ENCODE measurements around the gene TAP2.

DNA sequence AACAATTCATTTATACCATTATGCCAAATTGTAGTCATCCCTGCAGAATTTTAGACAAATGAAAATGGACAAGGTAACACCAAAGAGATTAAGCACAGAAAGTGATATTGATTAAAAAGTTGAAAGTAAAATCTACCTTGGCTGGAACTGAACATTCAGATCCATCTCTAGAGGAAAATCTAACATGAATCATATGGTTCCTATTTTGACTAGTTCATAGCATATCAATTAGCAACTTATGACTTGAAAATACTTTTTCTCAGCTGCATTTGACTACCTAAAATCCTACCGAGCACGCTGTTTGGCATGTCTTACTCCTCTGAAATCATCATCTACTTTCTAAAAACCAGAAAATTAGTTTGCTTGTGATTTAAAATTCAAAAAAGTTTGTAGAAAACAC is 38.1 kb upstream of the TAP2 start:
- no peak for TF ChIP-seq RAD21 (IDR thresholded peaks at IDR 0.05; ENCODE audit: low read length)
- TF ChIP-seq, protein P1, sequence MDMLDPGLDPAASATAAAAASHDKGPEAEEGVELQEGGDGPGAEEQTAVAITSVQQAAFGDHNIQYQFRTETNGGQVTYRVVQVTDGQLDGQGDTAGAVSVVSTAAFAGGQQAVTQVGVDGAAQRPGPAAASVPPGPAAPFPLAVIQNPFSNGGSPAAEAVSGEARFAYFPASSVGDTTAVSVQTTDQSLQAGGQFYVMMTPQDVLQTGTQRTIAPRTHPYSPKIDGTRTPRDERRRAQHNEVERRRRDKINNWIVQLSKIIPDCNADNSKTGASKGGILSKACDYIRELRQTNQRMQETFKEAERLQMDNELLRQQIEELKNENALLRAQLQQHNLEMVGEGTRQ (IDR thresholded peaks at IDR 0.05; ENCODE audit: borderline replicate concordance, low read depth, low read length): no peak
- TF ChIP-seq, protein P2, sequence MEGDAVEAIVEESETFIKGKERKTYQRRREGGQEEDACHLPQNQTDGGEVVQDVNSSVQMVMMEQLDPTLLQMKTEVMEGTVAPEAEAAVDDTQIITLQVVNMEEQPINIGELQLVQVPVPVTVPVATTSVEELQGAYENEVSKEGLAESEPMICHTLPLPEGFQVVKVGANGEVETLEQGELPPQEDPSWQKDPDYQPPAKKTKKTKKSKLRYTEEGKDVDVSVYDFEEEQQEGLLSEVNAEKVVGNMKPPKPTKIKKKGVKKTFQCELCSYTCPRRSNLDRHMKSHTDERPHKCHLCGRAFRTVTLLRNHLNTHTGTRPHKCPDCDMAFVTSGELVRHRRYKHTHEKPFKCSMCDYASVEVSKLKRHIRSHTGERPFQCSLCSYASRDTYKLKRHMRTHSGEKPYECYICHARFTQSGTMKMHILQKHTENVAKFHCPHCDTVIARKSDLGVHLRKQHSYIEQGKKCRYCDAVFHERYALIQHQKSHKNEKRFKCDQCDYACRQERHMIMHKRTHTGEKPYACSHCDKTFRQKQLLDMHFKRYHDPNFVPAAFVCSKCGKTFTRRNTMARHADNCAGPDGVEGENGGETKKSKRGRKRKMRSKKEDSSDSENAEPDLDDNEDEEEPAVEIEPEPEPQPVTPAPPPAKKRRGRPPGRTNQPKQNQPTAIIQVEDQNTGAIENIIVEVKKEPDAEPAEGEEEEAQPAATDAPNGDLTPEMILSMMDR (IDR thresholded peaks at IDR 0.05): no peak
- no peak for TF ChIP-seq FOSL2 (IDR thresholded peaks at IDR 0.05; ENCODE audit: borderline replicate concordance, low read depth)
- TF ChIP-seq, protein P3, sequence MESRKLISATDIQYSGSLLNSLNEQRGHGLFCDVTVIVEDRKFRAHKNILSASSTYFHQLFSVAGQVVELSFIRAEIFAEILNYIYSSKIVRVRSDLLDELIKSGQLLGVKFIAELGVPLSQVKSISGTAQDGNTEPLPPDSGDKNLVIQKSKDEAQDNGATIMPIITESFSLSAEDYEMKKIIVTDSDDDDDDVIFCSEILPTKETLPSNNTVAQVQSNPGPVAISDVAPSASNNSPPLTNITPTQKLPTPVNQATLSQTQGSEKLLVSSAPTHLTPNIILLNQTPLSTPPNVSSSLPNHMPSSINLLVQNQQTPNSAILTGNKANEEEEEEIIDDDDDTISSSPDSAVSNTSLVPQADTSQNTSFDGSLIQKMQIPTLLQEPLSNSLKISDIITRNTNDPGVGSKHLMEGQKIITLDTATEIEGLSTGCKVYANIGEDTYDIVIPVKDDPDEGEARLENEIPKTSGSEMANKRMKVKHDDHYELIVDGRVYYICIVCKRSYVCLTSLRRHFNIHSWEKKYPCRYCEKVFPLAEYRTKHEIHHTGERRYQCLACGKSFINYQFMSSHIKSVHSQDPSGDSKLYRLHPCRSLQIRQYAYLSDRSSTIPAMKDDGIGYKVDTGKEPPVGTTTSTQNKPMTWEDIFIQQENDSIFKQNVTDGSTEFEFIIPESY (IDR thresholded peaks at IDR 0.05; ENCODE audit: borderline replicate concordance, low read depth): no peak
- no peak for TF ChIP-seq JUND (IDR thresholded peaks at IDR 0.05)
- no peak for TF ChIP-seq MXI1 (IDR thresholded peaks at IDR 0.05; ENCODE audit: low read depth, low read length)
- no peak for TF ChIP-seq TAF1 (IDR thresholded peaks at IDR 0.05; ENCODE audit: borderline replicate concordance, low read depth, low read length)
- TF ChIP-seq POLR2AphosphoS5 (IDR thresholded peaks at IDR 0.05; ENCODE audit: low read depth, low read length): no peak
- TF ChIP-seq, protein P4, sequence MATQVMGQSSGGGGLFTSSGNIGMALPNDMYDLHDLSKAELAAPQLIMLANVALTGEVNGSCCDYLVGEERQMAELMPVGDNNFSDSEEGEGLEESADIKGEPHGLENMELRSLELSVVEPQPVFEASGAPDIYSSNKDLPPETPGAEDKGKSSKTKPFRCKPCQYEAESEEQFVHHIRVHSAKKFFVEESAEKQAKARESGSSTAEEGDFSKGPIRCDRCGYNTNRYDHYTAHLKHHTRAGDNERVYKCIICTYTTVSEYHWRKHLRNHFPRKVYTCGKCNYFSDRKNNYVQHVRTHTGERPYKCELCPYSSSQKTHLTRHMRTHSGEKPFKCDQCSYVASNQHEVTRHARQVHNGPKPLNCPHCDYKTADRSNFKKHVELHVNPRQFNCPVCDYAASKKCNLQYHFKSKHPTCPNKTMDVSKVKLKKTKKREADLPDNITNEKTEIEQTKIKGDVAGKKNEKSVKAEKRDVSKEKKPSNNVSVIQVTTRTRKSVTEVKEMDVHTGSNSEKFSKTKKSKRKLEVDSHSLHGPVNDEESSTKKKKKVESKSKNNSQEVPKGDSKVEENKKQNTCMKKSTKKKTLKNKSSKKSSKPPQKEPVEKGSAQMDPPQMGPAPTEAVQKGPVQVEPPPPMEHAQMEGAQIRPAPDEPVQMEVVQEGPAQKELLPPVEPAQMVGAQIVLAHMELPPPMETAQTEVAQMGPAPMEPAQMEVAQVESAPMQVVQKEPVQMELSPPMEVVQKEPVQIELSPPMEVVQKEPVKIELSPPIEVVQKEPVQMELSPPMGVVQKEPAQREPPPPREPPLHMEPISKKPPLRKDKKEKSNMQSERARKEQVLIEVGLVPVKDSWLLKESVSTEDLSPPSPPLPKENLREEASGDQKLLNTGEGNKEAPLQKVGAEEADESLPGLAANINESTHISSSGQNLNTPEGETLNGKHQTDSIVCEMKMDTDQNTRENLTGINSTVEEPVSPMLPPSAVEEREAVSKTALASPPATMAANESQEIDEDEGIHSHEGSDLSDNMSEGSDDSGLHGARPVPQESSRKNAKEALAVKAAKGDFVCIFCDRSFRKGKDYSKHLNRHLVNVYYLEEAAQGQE (IDR thresholded peaks at IDR 0.05; ENCODE audit: low read depth, low read length): no peak
- TF ChIP-seq, protein P5, sequence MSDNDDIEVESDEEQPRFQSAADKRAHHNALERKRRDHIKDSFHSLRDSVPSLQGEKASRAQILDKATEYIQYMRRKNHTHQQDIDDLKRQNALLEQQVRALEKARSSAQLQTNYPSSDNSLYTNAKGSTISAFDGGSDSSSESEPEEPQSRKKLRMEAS (IDR thresholded peaks at IDR 0.05; ENCODE audit: low read depth): no peak
- no peak for TF ChIP-seq CHD2 (IDR thresholded peaks at IDR 0.05; ENCODE audit: low read length, partially characterized antibody)
- TF ChIP-seq YY1 (IDR thresholded peaks at IDR 0.05; ENCODE audit: low read depth): no peak
- TF ChIP-seq TCF12 (IDR thresholded peaks at IDR 0.05): no peak
